PC-9 (cell line): ENCODE data around the gene RNF212. TPM values are rescaled to one million over a fixed set of nuclear protein-coding genes. Genes with fewer than 3 reads are reported as not detected.

ENCODE experiments used
- BruUV-seq: library from RNA; stranded (reverse); fragments of 400-500 nt; replicated peaks from 2 replicates; lab custom pipeline; 2021; lab: Mats Ljungman, UMichigan
- CTCF ChIA-PET: fragments of 300-600 bp; sonication (Branson Sonifier 250); formaldehyde crosslinking; loops from one replicate; lab custom pipeline; 2022; ENCODE audit warnings: antibody characterized with exemption; lab: Charles Lee
- POLR2A ChIA-PET: fragments of 300-600 bp; sonication (Branson Sonifier 250); formaldehyde crosslinking; loops from one replicate; lab custom pipeline; 2022; ENCODE audit warnings: antibody characterized with exemption; ENCODE audit not compliant: unreplicated experiment; lab: Charles Lee
- DNase-seq, 2 experiments: peaks; one replicate each; pipeline versions ENCODE4 v3.0.0 to v3.0.0-alpha.2; 2015 to 2022; ENCODE audit warnings: mixed read lengths in 1 of 2
- H2AFZ ChIP-seq: fragments of 200-600 bp; sonication (generic); 2 replicates; pipeline ENCODE4 v1.8.1; 2017; ENCODE audit warnings: antibody characterized with exemption
- H3F3A ChIP-seq: fragments of 200-600 bp; sonication (generic); 2 replicates; pipeline ENCODE4 v1.8.1; 2017; ENCODE audit warnings: antibody characterized with exemption, mild to moderate bottlenecking, low read depth; ENCODE audit not compliant: insufficient read depth
- H3K27ac ChIP-seq: fragments of 200-600 bp; sonication (generic); 2 replicates; pipeline ENCODE4 v1.6.1; 2016; ENCODE audit warnings: mixed run types
- H3K27me3 ChIP-seq: fragments of 200-600 bp; sonication (generic); 2 replicates; pipeline ENCODE4 v1.6.1; 2016; ENCODE audit warnings: low read depth, mixed run types; ENCODE audit not compliant: insufficient read depth
- H3K36me3 ChIP-seq: fragments of 200-600 bp; sonication (generic); 2 replicates; pipeline ENCODE4 v1.6.1; 2016; ENCODE audit warnings: low read depth, mixed run types
- H3K4me1 ChIP-seq: fragments of 200-600 bp; sonication (generic); replicated peaks from 2 replicates; pipeline ENCODE4 v1.6.1; 2016; ENCODE audit warnings: mixed run types; ENCODE audit not compliant: insufficient read depth
- H3K4me2 ChIP-seq: fragments of 200-600 bp; sonication (generic); 2 replicates; pipeline ENCODE4 v1.6.1; 2017; ENCODE audit warnings: mixed run types
- H3K4me3 ChIP-seq: fragments of 200-600 bp; sonication (generic); 2 replicates; pipeline ENCODE4 v1.6.1; 2016; ENCODE audit warnings: mixed run types
- H3K79me2 ChIP-seq: fragments of 200-600 bp; sonication (generic); 2 replicates; pipeline ENCODE4 v1.6.1; 2017; ENCODE audit warnings: low read depth, mixed run types
- H3K9me2 ChIP-seq: fragments of 200-600 bp; sonication (generic); 2 replicates; pipeline ENCODE4 v1.8.1; 2017; ENCODE audit warnings: mild to moderate bottlenecking; ENCODE audit not compliant: insufficient read depth
- H3K9me3 ChIP-seq: fragments of 200-600 bp; sonication (generic); 2 replicates; pipeline ENCODE4 v1.8.1; 2016; ENCODE audit warnings: low read depth; ENCODE audit not compliant: insufficient read depth
- H4K20me1 ChIP-seq: fragments of 200-600 bp; sonication (generic); 2 replicates; pipeline ENCODE4 v1.8.1; 2017; ENCODE audit not compliant: insufficient read depth
- EZH2 ChIP-seq: fragments of 200-600 bp; sonication (generic); IDR thresholded peaks from 2 replicates; pipeline ENCODE4 v1.8.0; 2017; ENCODE audit warnings: antibody characterized with exemption, low read depth
- intact Hi-C: fragments of 100-400 bp; cut with micrococcal nuclease; formaldehyde crosslinking; loops from one replicate; pipeline ENCODE4 v1.10.0; 2022; ENCODE audit not compliant: unreplicated experiment
- total RNA-seq: library from RNA; stranded (reverse); gene quantifications from 2 replicates; pipeline ENCODE4 v1.2.3, GENCODE V29; 2021
- TF ChIP-seq, protein P1 (sequence below): fragments of 200-600 bp; sonication (generic); conservative IDR thresholded peaks from 2 replicates; pipeline ENCODE4 v1.6.1; 2017; ENCODE audit warnings: mixed run types, antibody characterized with exemption, mild to moderate bottlenecking, moderate library complexity

The RNF212 gene
- total RNA-seq, 1 experiment from 2014 or later: 4.2 TPM

DNA sequence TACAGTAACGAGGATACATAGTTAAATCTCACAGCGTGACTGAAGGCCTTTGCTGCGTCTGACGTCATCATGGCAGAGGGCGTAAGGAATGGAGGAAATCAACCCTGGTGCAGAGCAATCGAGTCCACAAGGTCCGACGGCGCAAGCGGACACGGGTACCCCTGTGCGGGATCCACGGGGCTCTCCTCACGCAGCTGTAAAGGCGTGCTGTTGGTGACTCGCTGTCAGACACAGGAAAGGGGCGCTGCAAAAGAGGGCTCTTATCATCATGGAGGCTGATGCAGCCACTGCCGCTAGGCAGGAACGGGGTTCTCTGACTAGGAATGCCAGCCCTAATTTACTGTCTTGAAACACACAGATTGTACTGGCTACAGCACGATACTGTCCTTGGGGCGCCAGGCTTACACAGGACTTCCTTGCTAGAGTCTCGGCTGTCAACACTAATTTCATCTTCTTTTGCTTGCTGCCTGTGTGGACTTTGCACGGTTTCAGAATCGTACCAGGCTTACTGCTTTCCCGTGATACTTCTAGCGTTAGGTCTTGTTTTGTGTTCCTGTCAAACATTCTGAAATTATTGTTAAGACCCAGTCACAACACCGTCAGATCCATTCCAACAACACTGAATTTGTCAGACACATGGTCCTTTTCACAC is 13.6 kb downstream of the RNF212 start:
- H3K9me3 ChIP-seq: no peaks in the 10 kb centered on the region
- BruUV-seq: no TSS peak
- no peak overlapping the region for H2AFZ ChIP-seq
- no peaks in the 10 kb centered on the region for H3F3A ChIP-seq
- TF ChIP-seq, protein P1, sequence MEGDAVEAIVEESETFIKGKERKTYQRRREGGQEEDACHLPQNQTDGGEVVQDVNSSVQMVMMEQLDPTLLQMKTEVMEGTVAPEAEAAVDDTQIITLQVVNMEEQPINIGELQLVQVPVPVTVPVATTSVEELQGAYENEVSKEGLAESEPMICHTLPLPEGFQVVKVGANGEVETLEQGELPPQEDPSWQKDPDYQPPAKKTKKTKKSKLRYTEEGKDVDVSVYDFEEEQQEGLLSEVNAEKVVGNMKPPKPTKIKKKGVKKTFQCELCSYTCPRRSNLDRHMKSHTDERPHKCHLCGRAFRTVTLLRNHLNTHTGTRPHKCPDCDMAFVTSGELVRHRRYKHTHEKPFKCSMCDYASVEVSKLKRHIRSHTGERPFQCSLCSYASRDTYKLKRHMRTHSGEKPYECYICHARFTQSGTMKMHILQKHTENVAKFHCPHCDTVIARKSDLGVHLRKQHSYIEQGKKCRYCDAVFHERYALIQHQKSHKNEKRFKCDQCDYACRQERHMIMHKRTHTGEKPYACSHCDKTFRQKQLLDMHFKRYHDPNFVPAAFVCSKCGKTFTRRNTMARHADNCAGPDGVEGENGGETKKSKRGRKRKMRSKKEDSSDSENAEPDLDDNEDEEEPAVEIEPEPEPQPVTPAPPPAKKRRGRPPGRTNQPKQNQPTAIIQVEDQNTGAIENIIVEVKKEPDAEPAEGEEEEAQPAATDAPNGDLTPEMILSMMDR: no peak
- TF ChIP-seq EZH2: no peak
- H3K27me3 ChIP-seq: peaks cover 9% of the 10 kb centered on the region
- H4K20me1 ChIP-seq: no peaks in the 10 kb centered on the region
- no peak overlapping the region for H3K4me2 ChIP-seq
- CTCF ChIA-PET: no interaction called here
- no peak overlapping the region for H3K27ac ChIP-seq
- H3K36me3 ChIP-seq: no peaks in the 10 kb centered on the region
- H3K9me2 ChIP-seq: no peaks in the 10 kb centered on the region
- intact Hi-C loops: no loop called here
- H3K79me2 ChIP-seq: no peaks in the 10 kb centered on the region
- DNase-seq: no peak
- POLR2A ChIA-PET: no interaction called here
- H3K4me1 ChIP-seq: no peaks in the 10 kb centered on the region
- no peak overlapping the region for H3K4me3 ChIP-seq

- BruUV-seq: no TSS peak
- no peaks in the 10 kb centered on the region for H3K36me3 ChIP-seq
- intact Hi-C loops: no loop called here
- H3K4me1 ChIP-seq: no peaks in the 10 kb centered on the region
- H3K27me3 ChIP-seq: peaks cover 9% of the 10 kb centered on the region
- H3K27ac ChIP-seq: no peak overlapping the region
- H2AFZ ChIP-seq: no peak overlapping the region
- no peaks in the 10 kb centered on the region for H3F3A ChIP-seq
- no peak for DNase-seq
- no peaks in the 10 kb centered on the region for H3K9me3 ChIP-seq
- no peaks in the 10 kb centered on the region for H3K9me2 ChIP-seq
- ChIA-PET POLR2A (no interaction called here), CTCF (no interaction called here)
- no peaks in the 10 kb centered on the region for H4K20me1 ChIP-seq
- H3K79me2 ChIP-seq: no peaks in the 10 kb centered on the region
- no peak overlapping the region for H3K4me3 ChIP-seq
- TF ChIP-seq, protein P1: no peak
- no peak for TF ChIP-seq EZH2
- no peak overlapping the region for H3K4me2 ChIP-seq
Measured at GRCh38 chr4:1099270-1099669, 14.1 kb downstream of the RNF212 start.

GRCh38 chr4:1098311-1098925 is 14.9 kb downstream of the RNF212 start:
- no peaks in the 10 kb centered on the region for H3K9me2 ChIP-seq
- no peaks in the 10 kb centered on the region for H4K20me1 ChIP-seq
- peaks cover 16% of the 10 kb centered on the region for H3K27me3 ChIP-seq
- H3K4me1 ChIP-seq: no peaks in the 10 kb centered on the region
- no peak overlapping the region for H2AFZ ChIP-seq
- H3K4me2 ChIP-seq: no peak overlapping the region
- H3K36me3 ChIP-seq: no peaks in the 10 kb centered on the region
- ChIA-PET CTCF (no interaction called here), POLR2A (no interaction called here)
- intact Hi-C loops: no loop called here
- H3K79me2 ChIP-seq: no peaks in the 10 kb centered on the region
- H3K9me3 ChIP-seq: no peaks in the 10 kb centered on the region
- DNase-seq: no peak
- H3F3A ChIP-seq: no peaks in the 10 kb centered on the region
- no TSS peak for BruUV-seq
- no peak overlapping the region for H3K27ac ChIP-seq
- H3K4me3 ChIP-seq: no peak overlapping the region
- TF ChIP-seq, protein P1: no peak
- TF ChIP-seq EZH2: no peak
